ENCODE data around the gene CARS1.

GRCh38 chr11:2980168-2980840, 76.9 kb downstream of the CARS1 start:
- TF ChIP-seq CTCF (IDR thresholded peaks at IDR 0.05): no peak
- TF ChIP-seq SIN3A (IDR thresholded peaks at IDR 0.05; ENCODE audit: borderline replicate concordance, insufficient read depth, low read depth, low read length): no peak
- no peak for TF ChIP-seq POLR2AphosphoS5 (IDR thresholded peaks at IDR 0.05; ENCODE audit: low read depth, low read length)
- TF ChIP-seq TCF7L2 (IDR thresholded peaks at IDR 0.05; ENCODE audit: low read depth, low read length): no peak
- no peak for TF ChIP-seq REST (IDR thresholded peaks at IDR 0.05; ENCODE audit: insufficient read depth in 1 of 2, low read depth in 2 of 2, low read length in 1 of 2)
